ENCODE results near the gene FHAD1. TPM values are rescaled to one million over a fixed set of nuclear protein-coding genes. Genes with fewer than 3 reads are reported as not detected.

The FHAD1 gene
- total and polyA plus RNA-seq, 2 experiments from 2014 or later = 0.13 to 0.68 TPM

DNA sequence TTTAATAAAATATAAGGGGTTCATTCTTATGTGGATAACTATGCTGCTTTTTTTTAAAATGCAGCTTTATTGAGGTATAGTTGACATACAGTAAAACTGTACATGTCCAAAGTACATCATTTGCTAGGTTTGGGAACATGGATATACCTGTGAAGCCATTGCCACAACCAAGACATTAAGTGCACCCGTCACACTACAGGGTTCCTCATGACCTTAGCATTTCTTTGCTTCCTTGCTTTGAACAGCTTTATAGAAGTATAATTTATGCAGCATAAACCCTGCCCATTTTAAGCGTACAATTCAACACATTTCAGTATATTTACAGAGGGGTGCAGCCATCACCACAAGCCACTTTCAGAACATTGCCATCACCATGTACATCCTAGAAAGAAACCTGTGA, 26.3 kb downstream of the FHAD1 start:
- Histone ChIP-seq H3K27me3 (no peaks in the 10 kb centered on the region), H3K79me2 (no peaks in the 10 kb centered on the region), H3K36me3 (replicated peaks; ENCODE audit: insufficient read depth, low read depth) (no peaks in the 10 kb centered on the region), H4K20me1 (ENCODE audit: insufficient read depth, poor library complexity, severe bottlenecking) (no peaks in the 10 kb centered on the region), H3K9me3 (ENCODE audit: low read depth) (no peaks in the 10 kb centered on the region), H3K27ac (no peak overlapping the region), H3K4me3 (no peak overlapping the region), H3K4me1 (ENCODE audit: insufficient read depth) (no peaks in the 10 kb centered on the region), H2AFZ (no peak overlapping the region), H3K9me2 (replicated peaks; ENCODE audit: insufficient read depth) (no peaks in the 10 kb centered on the region), H3K4me2 (no peak overlapping the region)
- DNase-seq (ENCODE audit: low spot score) = no peak
- WGBS (ENCODE audit: low lambda C conversion rate, missing lambda C conversion rate) = 92% methylated on average over 2 of the region's 2 CpGs
- TF ChIP-seq EZH2 (IDR thresholded peaks at IDR 0.05; ENCODE audit: borderline replicate concordance) = no peak
- no peak for TF ChIP-seq EZH2phosphoT487 (IDR thresholded peaks at IDR 0.05; ENCODE audit: low read depth, severe bottlenecking, unreplicated experiment)
- TF ChIP-seq, protein P1, sequence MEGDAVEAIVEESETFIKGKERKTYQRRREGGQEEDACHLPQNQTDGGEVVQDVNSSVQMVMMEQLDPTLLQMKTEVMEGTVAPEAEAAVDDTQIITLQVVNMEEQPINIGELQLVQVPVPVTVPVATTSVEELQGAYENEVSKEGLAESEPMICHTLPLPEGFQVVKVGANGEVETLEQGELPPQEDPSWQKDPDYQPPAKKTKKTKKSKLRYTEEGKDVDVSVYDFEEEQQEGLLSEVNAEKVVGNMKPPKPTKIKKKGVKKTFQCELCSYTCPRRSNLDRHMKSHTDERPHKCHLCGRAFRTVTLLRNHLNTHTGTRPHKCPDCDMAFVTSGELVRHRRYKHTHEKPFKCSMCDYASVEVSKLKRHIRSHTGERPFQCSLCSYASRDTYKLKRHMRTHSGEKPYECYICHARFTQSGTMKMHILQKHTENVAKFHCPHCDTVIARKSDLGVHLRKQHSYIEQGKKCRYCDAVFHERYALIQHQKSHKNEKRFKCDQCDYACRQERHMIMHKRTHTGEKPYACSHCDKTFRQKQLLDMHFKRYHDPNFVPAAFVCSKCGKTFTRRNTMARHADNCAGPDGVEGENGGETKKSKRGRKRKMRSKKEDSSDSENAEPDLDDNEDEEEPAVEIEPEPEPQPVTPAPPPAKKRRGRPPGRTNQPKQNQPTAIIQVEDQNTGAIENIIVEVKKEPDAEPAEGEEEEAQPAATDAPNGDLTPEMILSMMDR (IDR thresholded peaks at IDR 0.05; ENCODE audit: poor library complexity) = no peak

DNA sequence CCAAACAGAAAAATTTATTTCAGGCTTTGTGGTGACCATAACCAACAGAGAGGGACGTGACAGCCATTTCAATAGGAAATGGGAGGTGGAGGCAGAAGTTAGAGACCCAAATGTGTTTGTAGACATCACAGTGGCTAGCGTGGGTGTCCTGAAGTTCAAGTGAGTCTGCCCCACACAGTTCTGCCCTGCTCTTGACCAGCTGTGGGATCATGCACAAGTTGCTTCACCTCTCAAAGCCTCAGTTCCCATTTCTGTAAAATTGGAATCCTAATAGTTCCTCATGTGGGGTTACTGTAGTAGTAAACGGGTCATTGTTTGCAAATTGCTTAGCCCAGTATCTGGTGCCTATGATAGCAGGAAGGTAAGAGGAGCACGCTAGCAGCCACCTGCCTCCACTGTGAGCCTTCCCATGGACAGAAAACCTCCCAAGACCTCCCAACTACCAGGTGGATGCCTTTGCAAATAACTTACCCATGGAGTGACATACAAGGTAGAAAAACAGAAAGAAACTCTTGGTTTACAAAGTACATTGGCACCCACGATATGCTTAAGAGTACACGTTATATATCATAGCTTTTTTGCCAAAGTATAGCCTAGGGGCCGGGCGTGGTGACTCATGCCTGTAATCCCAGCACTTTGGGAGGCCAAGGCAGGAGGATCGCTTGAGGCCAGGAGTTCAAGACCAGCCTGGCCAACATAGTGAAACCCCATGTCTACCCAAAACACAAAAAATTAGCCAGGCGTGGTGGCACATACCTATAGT, 29.1 kb downstream of the FHAD1 start:
- DNase-seq (ENCODE audit: low spot score) = no peak
- WGBS (ENCODE audit: low lambda C conversion rate, missing lambda C conversion rate) = 92% methylated on average over 10 of the region's 10 CpGs
- no peak overlapping the region for H3K27ac ChIP-seq
- H3K9me3 ChIP-seq (ENCODE audit: low read depth) = no peaks in the 10 kb centered on the region
- no peaks in the 10 kb centered on the region for H3K27me3 ChIP-seq
- no peaks in the 10 kb centered on the region for H3K79me2 ChIP-seq
- TF ChIP-seq EZH2 (IDR thresholded peaks at IDR 0.05; ENCODE audit: borderline replicate concordance) (no peak), EZH2phosphoT487 (IDR thresholded peaks at IDR 0.05; ENCODE audit: low read depth, severe bottlenecking, unreplicated experiment) (no peak)
- TF ChIP-seq, protein P1 (IDR thresholded peaks at IDR 0.05; ENCODE audit: poor library complexity) = no peak
- no peaks in the 10 kb centered on the region for H3K36me3 ChIP-seq (replicated peaks; ENCODE audit: insufficient read depth, low read depth)
- H2AFZ ChIP-seq = no peak overlapping the region
- H3K4me3 ChIP-seq = no peak overlapping the region
- H4K20me1 ChIP-seq (ENCODE audit: insufficient read depth, poor library complexity, severe bottlenecking) = no peaks in the 10 kb centered on the region
- H3K4me2 ChIP-seq = no peak overlapping the region
- H3K9me2 ChIP-seq (replicated peaks; ENCODE audit: insufficient read depth) = no peaks in the 10 kb centered on the region
- H3K4me1 ChIP-seq (ENCODE audit: insufficient read depth) = no peaks in the 10 kb centered on the region

DNA sequence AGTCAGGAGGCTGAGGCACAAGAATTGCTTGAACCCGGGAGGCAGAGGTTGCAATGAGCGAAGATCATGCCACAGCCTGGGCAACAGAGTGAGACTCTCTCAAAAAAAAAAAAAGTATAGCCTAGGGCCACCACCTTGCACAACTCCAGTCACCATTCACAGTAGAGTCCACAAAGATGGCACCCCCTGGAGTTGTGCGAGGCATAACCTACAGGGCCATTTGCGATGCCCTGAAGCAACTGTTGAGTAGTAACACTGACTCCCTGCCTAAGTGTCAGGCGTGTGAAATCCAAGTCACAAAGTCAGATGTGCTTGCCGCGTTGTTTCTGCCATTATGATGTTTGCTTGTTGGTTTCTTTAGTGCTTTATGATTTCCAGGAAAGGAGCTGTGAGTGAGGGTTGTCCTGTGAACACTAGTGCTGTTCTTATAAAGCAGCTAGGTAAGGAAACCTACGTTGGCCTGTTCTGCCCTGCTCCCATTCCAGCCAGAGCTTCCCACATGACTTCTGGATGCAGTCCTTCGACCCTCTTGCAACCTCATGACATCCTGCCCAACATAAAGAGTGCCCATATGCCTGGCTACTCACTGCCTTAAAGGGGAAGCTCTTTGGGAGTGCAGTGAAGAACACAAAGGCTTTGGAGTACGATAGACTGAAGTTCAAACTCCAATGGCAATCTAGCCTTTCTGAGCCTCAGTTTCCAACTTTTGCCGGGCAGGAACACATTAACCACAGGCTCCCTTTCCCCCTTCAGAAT, 29.8 kb downstream of the FHAD1 start:
- Histone ChIP-seq H4K20me1 (ENCODE audit: insufficient read depth, poor library complexity, severe bottlenecking) (no peaks in the 10 kb centered on the region), H2AFZ (no peak overlapping the region), H3K9me3 (ENCODE audit: low read depth) (no peaks in the 10 kb centered on the region), H3K9me2 (replicated peaks; ENCODE audit: insufficient read depth) (no peaks in the 10 kb centered on the region), H3K4me2 (no peak overlapping the region), H3K27ac (no peak overlapping the region), H3K27me3 (no peaks in the 10 kb centered on the region), H3K4me3 (no peak overlapping the region), H3K36me3 (replicated peaks; ENCODE audit: insufficient read depth, low read depth) (no peaks in the 10 kb centered on the region), H3K79me2 (no peaks in the 10 kb centered on the region), H3K4me1 (ENCODE audit: insufficient read depth) (no peaks in the 10 kb centered on the region)
- 91% methylated on average over 11 of the region's 11 CpGs for WGBS (ENCODE audit: low lambda C conversion rate, missing lambda C conversion rate)
- DNase-seq (ENCODE audit: low spot score) = no peak
- no peak for TF ChIP-seq EZH2phosphoT487 (IDR thresholded peaks at IDR 0.05; ENCODE audit: low read depth, severe bottlenecking, unreplicated experiment)
- no peak for TF ChIP-seq EZH2 (IDR thresholded peaks at IDR 0.05; ENCODE audit: borderline replicate concordance)
- TF ChIP-seq, protein P1 (IDR thresholded peaks at IDR 0.05; ENCODE audit: poor library complexity) = no peak

Data from hepatocyte (in vitro differentiated cells).